HepG2 (cell line): ENCODE results near the gene CHID1. TPM values are rescaled to one million over a fixed set of nuclear protein-coding genes. Genes with fewer than 3 reads are reported as not detected.

Experiments used
- EEA1 ChIP-seq: sonication (generic); formaldehyde crosslinking; IDR thresholded peaks from 2 replicates; pipeline ENCODE4 v1.5.1; 2020; ENCODE audit warnings: mild to moderate bottlenecking, missing genetic modification reagents, borderline replicate concordance
- FUBP1 ChIP-seq: sonication (generic); formaldehyde crosslinking; IDR thresholded peaks from 2 replicates; pipeline ENCODE4 v1.5.1; 2020; ENCODE audit warnings: missing genetic modification reagents, mild to moderate bottlenecking, borderline replicate concordance
- HMG20B ChIP-seq: conservative IDR thresholded peaks from 2 replicates; pipeline ENCODE4 v1.6.1; 2016; ENCODE audit warnings: missing genetic modification reagents, missing compliant biosample characterization
- IRF2 ChIP-seq: IDR thresholded peaks from 2 replicates; pipeline ENCODE4 v1.6.1; 2018; ENCODE audit warnings: missing genetic modification reagents, missing compliant biosample characterization
- JUND ChIP-seq: sonication (generic); formaldehyde crosslinking; IDR thresholded peaks from 2 replicates; pipeline ENCODE4 v1.8.0; 2022; ENCODE audit warnings: mild to moderate bottlenecking, missing genetic modification reagents
- KAT2B ChIP-seq: fragments of 150-350 bp; IDR thresholded peaks from 2 replicates; pipeline ENCODE4 v1.6.1; 2014; ENCODE audit warnings: low read depth, low read length, borderline replicate concordance
- KLF9 ChIP-seq: IDR thresholded peaks from 2 replicates; pipeline ENCODE4 v1.6.1; 2016; ENCODE audit warnings: low read depth
- MBD4 ChIP-seq: IDR thresholded peaks from 2 replicates; pipeline ENCODE4 v1.6.1; 2012; ENCODE audit warnings: low read length, inconsistent platforms, borderline replicate concordance
- MTERF4 ChIP-seq: sonication (generic); formaldehyde crosslinking; IDR thresholded peaks from 2 replicates; pipeline ENCODE4 v1.8.0; 2023; ENCODE audit warnings: mild to moderate bottlenecking, missing genetic modification reagents
- NFIB ChIP-seq: sonication (generic); formaldehyde crosslinking; IDR thresholded peaks from 2 replicates; pipeline ENCODE4 v1.9.0; 2021; ENCODE audit warnings: missing genetic modification reagents, mild to moderate bottlenecking, borderline replicate concordance
- PHF5A ChIP-seq: IDR thresholded peaks from one replicate; pipeline ENCODE4 v1.6.1; 2018; ENCODE audit warnings: low read depth, missing genetic modification reagents; ENCODE audit not compliant: unreplicated experiment
- POLR2G ChIP-seq: fragments of 200-400 bp; formaldehyde crosslinking; IDR thresholded peaks from 2 replicates; pipeline ENCODE4 v1.6.1; 2018; ENCODE audit warnings: mild to moderate bottlenecking, low read depth, low read length, moderate library complexity
- RBFOX2 ChIP-seq: fragments of 200-400 bp; formaldehyde crosslinking; IDR thresholded peaks from 2 replicates; pipeline ENCODE4 v1.6.1; 2017; ENCODE audit warnings: low read depth, mild to moderate bottlenecking, low read length
- RBM22 ChIP-seq: fragments of 200-400 bp; formaldehyde crosslinking; optimal IDR thresholded peaks from 2 replicates; pipeline ENCODE3; 2017; ENCODE audit warnings: mild to moderate bottlenecking, low read length, moderate library complexity
- REPIN1 ChIP-seq: sonication (generic); formaldehyde crosslinking; IDR thresholded peaks from 2 replicates; pipeline ENCODE4 v1.8.0; 2022; ENCODE audit warnings: missing genetic modification reagents, low read depth, mild to moderate bottlenecking, borderline replicate concordance
- SAFB2 ChIP-seq: sonication (generic); formaldehyde crosslinking; IDR thresholded peaks from 2 replicates; pipeline ENCODE4 v1.5.1; 2020; ENCODE audit warnings: missing genetic modification reagents, low read depth, mild to moderate bottlenecking, borderline replicate concordance
- ZBTB3 ChIP-seq: sonication (generic); formaldehyde crosslinking; IDR thresholded peaks from 2 replicates; pipeline ENCODE4 v1.4.0; 2020; ENCODE audit warnings: low read depth, mild to moderate bottlenecking, moderate library complexity, missing genetic modification reagents, borderline replicate concordance
- ZBTB44 ChIP-seq: sonication (generic); formaldehyde crosslinking; IDR thresholded peaks from 2 replicates; pipeline ENCODE4 v1.4.0; 2020; ENCODE audit warnings: missing genetic modification reagents
- ZNF124 ChIP-seq: sonication (generic); formaldehyde crosslinking; IDR thresholded peaks from 2 replicates; pipeline ENCODE4 v1.4.0; 2020; ENCODE audit warnings: missing genetic modification reagents
- ZNF605 ChIP-seq: sonication (generic); formaldehyde crosslinking; IDR thresholded peaks from 2 replicates; pipeline ENCODE4 v1.8.0; 2022; ENCODE audit warnings: mild to moderate bottlenecking, missing genetic modification reagents
- ZNF629 ChIP-seq: sonication (generic); formaldehyde crosslinking; conservative IDR thresholded peaks from 2 replicates; pipeline ENCODE4 v1.5.0; 2020; ENCODE audit warnings: missing genetic modification reagents
- ZNF746 ChIP-seq: sonication (generic); formaldehyde crosslinking; IDR thresholded peaks from 2 replicates; pipeline ENCODE4 v1.8.0; 2022; ENCODE audit warnings: mild to moderate bottlenecking, missing genetic modification reagents
- polyA plus RNA-seq, 8 experiments: library from polyadenylated mRNA; depleted of rRNA in 3 of 8; stranded (reverse) in 7 of 8; unstranded in 1 of 8; fragments of >200 nt; fragmentation: Illumina TruSeq in 4 of 8; extraction: Trizol in 4 of 8; gene quantifications; 2 replicates each; pipeline versions ENCODE4 v1.2.1 to v1.2.3, GENCODE V29; 2011 to 2016; ENCODE audit warnings: low read depth in 4 of 8, missing spikeins in 1 of 8, mixed read lengths in 1 of 8; ENCODE audit not compliant: insufficient read depth in 1 of 8
- total RNA-seq, 5 experiments: library from RNA; depleted of rRNA; stranded (reverse); fragments of >200 nt; fragmentation: Illumina TruSeq; extraction: Trizol; gene quantifications; 2 replicates each; pipeline ENCODE4 v1.2.3, GENCODE V29; 2016; ENCODE audit warnings: low read depth in 1 of 5
- TF ChIP-seq, protein P1 (sequence below): sonication (generic); formaldehyde crosslinking; IDR thresholded peaks from 2 replicates; pipeline ENCODE4 v1.8.0; 2022; ENCODE audit warnings: missing genetic modification reagents, low read depth, mild to moderate bottlenecking, borderline replicate concordance
- TF ChIP-seq, protein P2 (sequence below): IDR thresholded peaks from 2 replicates; pipeline ENCODE4 v1.6.1; 2016; ENCODE audit warnings: missing genetic modification reagents, missing compliant biosample characterization
- TF ChIP-seq, protein P3 (sequence below): IDR thresholded peaks from 2 replicates; pipeline ENCODE4 v1.6.1; 2016

The CHID1 gene
- total and polyA plus RNA-seq, 2 of the 13 experiments (the other 11 are each of a cell fraction or from before 2014, with no cell fraction given) = 65.1 to 93.6 TPM

DNA sequence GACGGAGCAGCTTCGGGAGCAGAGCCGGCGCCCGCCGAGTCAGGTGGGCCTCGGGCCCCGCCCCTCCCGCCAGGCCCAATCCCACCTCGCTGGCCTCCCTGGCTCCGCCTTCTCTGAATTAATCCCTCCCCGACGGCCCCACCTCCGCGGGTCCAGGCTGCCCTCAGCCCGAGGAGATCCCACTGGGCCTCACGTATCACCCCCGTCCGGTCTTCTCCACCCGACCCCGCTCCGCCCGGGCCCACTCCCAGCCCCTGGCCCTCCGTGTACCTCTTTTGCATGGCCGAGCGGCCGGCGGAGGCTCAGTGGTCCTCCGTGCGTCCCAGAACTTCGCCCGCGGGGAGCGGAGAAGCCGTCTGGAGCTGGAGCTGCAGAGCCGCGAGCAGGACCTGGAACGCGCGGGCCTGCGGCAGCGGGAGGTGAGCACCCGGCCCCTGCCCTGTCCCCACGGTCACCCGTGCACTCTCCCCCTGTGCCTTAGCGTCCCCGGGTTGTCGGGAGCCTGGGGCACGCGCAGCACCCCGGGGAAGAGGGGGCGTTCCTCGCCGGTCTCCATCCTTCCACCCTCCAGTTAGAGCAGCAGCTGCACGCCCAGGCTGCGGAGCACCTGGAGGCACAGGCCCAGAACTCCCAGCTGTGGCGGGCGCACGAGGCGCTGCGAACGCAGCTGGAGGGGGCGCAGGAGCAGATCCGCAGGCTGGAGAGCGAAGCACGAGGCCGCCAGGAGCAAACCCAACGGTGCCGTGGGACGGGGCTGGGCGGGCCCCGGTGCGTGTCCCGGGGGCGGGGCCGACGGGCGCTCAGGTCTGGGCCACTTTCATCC is 80.1 kb downstream of the CHID1 start (continued):
- no peak; the same call in 1 of the 2 replicates for TF ChIP-seq ZNF746
- no peak for TF ChIP-seq KAT2B
- no peak for TF ChIP-seq NFIB (CRISPR knock-in tag)
- TF ChIP-seq ZNF605 (CRISPR knock-in tag) = no peak; the same call in none of the 2 replicates
- TF ChIP-seq POLR2G = peak; percentile 59
- TF ChIP-seq KLF9 = no peak
- no peak for TF ChIP-seq ZNF629 (CRISPR knock-in tag)
- no peak for TF ChIP-seq PHF5A (CRISPR knock-in tag)
- TF ChIP-seq HMG20B (CRISPR knock-in tag) = no peak
- TF ChIP-seq RBM22 = no peak
- TF ChIP-seq IRF2 = no peak
- no peak; the same call in 1 of the 2 replicates for TF ChIP-seq SAFB2 (CRISPR knock-in tag)
- no peak for TF ChIP-seq EEA1 (CRISPR knock-in tag)
- TF ChIP-seq RBFOX2 = peak; percentile 72
- TF ChIP-seq JUND (CRISPR knock-in tag) = no peak
- no peak for TF ChIP-seq ZNF124 (CRISPR knock-in tag)
- no peak for TF ChIP-seq REPIN1
- TF ChIP-seq, protein P1, sequence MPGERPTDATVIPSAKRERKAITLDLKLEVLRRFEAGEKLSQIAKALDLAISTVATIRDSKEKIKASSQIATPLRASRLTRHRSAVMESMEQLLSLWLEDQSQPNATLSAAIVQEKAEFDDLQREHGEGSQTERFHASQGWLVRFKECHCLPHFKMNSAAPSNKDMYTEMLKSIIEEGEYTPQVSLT (CRISPR knock-in tag) = no peak
- no peak for TF ChIP-seq ZBTB3 (CRISPR knock-in tag)
- TF ChIP-seq, protein P2, sequence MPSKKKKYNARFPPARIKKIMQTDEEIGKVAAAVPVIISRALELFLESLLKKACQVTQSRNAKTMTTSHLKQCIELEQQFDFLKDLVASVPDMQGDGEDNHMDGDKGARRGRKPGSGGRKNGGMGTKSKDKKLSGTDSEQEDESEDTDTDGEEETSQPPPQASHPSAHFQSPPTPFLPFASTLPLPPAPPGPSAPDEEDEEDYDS (CRISPR knock-in tag) = peak; percentile 85
- no peak; the same call in 1 of the 2 replicates for TF ChIP-seq MTERF4 (CRISPR knock-in tag)
- TF ChIP-seq FUBP1 (CRISPR knock-in tag) = no peak
- no peak for TF ChIP-seq MBD4
- TF ChIP-seq, protein P3, sequence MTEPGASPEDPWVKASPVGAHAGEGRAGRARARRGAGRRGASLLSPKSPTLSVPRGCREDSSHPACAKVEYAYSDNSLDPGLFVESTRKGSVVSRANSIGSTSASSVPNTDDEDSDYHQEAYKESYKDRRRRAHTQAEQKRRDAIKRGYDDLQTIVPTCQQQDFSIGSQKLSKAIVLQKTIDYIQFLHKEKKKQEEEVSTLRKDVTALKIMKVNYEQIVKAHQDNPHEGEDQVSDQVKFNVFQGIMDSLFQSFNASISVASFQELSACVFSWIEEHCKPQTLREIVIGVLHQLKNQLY (CRISPR knock-in tag) = no peak
- TF ChIP-seq ZBTB44 (CRISPR knock-in tag) = no peak
